Pancreas (tissue), 10 donors: Measurements from ENCODE around the gene LY6G6C. TPM values are rescaled to one million over a fixed set of nuclear protein-coding genes. Genes with fewer than 3 reads are reported as not detected.

Source experiments
- ATAC-seq, 4 donors: fragments of 200-7000 bp; cut with Tn5 transposase; one replicate each; pipeline versions ENCODE4 v1.8.0 to v1.9.1; 2020; ENCODE audit warnings: mild to moderate bottlenecking in 4 of 4, moderate library complexity in 4 of 4
- DNase-seq, 6 donors: peaks; one replicate each; pipeline ENCODE4 v3.0.0-alpha.2; 2020
- FAIRE-seq: peaks from 2 replicates; lab custom pipeline; 2012; peaks lifted over from hg19 to GRCh38; lab: Jason Lieb, UNC
- H3K27ac ChIP-seq, 4 donors: fragments of 200-600 bp; sonication (generic); 1 replicate in 3 of 4; 2 replicates in 1 of 4; pipeline versions ENCODE4 v1.5.0 to v1.8.0; 2020
- H3K27me3 ChIP-seq, 4 donors: fragments of 200-600 bp; one replicate each; pipeline ENCODE4 v1.8.0; 2021
- H3K36me3 ChIP-seq, 3 donors: fragments of 200-600 bp; sonication (generic) in 1 of 3; one replicate each; pipeline versions ENCODE4 v1.5.0 to v1.8.0; 2020 to 2021
- H3K4me1 ChIP-seq, 3 donors: fragments of 200-600 bp; one replicate each; pipeline ENCODE4 v1.8.0; 2021
- H3K4me3 ChIP-seq, 4 donors: fragments of 200-600 bp; sonication (generic) in 2 of 4; one replicate each; pipeline versions ENCODE4 v1.5.0 to v1.8.0; 2020 to 2021
- H3K9me3 ChIP-seq, 4 donors: fragments of 200-600 bp; one replicate each; pipeline ENCODE4 v1.8.0; 2021
- WGBS, 2 donors: extraction: QIAGEN DNeasy Blood & Tissue Kit; methylation state at CpG; one replicate each; pipeline ENCODE4 v1.1.7; 2013; 5-methylcytosine and 5-hydroxymethylcytosine counted together
- intact Hi-C, 3 donors: fragments of 100-400 bp; cut with DNase I; formaldehyde crosslinking; loops; one replicate each; pipeline versions ENCODE4 v1.11.1 to v1.14.2; 2022
- polyA plus RNA-seq, 2 donors: library from polyadenylated mRNA; stranded (reverse); fragments of 200-250 nt; gene quantifications; one replicate each; pipeline ENCODE4 v1.2.3, GENCODE V29; 2013
- total RNA-seq, 6 donors: library from RNA; stranded (reverse); fragmentation: NEBNext Ultra II Directional in 4 of 6; extraction: Animal tissue kit (Norgen Biotek cat#: 25700) in 4 of 6; gene quantifications; one replicate each; pipeline versions ENCODE4 v1.2.1 to v1.2.4, GENCODE V29; 2021 to 2023
- TF ChIP-seq, protein P1 (sequence below), 4 donors: fragments of 200-600 bp; sonication (generic) in 3 of 4; IDR thresholded peaks; one replicate each; pipeline versions ENCODE4 v1.5.0 to v1.8.0; 2021; ENCODE audit warnings: antibody characterized with exemption in 4 of 4
- donor health status: healthy with polysubstance abuse.
- donor health status: DM: no; HTN: no; CAD: no; lungs with moderate emphysema.
- donor health status: DM: no; HTN: no; CAD: no.
- donor health status: control.
- donor health status: control.
- donor health status: Bipolar disorder and iron deficiency.
- donor health status: DM: yes; HTN: yes; CAD: no.
- donor health status: DM: no; HTN: no; CAD: no.
- donor health status: DM: no; HTN: no; CAD: no.
- donor health status: DM: yes; HTN: yes; CAD: no.

LY6G6C gene
- total and polyA plus RNA-seq, 8 donors = not detected

DNA sequence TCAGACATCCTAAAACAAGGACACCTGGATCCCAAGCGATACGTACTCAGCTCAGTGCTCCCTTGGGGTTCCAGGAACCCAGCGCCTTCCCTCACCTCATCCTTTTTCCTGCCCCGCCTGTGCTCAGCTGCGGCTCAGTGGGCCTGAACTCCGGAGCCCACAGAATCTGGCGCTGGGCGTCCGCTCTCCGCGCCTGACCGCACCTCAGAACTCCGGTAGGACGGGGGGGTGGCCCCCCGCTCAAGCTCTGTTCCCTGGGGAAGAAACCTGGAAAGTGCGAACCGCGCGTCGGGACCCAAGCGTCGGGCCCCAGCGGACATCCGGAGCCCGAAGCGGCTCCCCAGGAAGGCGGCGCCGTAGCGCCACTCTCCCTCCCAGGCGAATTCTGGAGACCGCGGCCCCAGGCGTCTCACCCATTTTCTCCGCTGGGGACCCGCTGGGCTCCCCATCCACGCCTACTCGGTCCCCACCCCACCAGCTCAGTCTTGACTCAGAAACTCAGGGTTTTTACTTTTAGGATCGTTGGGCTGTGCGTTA, 40.3 kb downstream of the LY6G6C start:
- WGBS, 2 donors = 1% methylated on average over 40 of the region's 40 CpGs
- Histone ChIP-seq H3K4me1 (peaks cover 3 to 8% (median 5%) of the 10 kb centered on the region in 3 donors), H3K36me3 (no peaks in the 10 kb centered on the region), H3K27me3 (no peaks in the 10 kb centered on the region), H3K27ac (peak overlapping the region; percentile 38 to 71 (median 53)), H3K4me3 (peak overlapping the region; percentile 19 to 60 (median 42)), H3K9me3 (no peaks in the 10 kb centered on the region)
- intact Hi-C loops = loop anchor here in 1 of 3 donors (5.0 kb wide), 1 partner anchor 86 kb away; no protein-coding TSS in a partner anchor
- ATAC-seq (peak; percentile 53 to 76 (median 73)), FAIRE-seq (no peak), DNase-seq (peak in 4 of 6 donors; percentile 27 to 82 (median 48))
- TF ChIP-seq, protein P1, sequence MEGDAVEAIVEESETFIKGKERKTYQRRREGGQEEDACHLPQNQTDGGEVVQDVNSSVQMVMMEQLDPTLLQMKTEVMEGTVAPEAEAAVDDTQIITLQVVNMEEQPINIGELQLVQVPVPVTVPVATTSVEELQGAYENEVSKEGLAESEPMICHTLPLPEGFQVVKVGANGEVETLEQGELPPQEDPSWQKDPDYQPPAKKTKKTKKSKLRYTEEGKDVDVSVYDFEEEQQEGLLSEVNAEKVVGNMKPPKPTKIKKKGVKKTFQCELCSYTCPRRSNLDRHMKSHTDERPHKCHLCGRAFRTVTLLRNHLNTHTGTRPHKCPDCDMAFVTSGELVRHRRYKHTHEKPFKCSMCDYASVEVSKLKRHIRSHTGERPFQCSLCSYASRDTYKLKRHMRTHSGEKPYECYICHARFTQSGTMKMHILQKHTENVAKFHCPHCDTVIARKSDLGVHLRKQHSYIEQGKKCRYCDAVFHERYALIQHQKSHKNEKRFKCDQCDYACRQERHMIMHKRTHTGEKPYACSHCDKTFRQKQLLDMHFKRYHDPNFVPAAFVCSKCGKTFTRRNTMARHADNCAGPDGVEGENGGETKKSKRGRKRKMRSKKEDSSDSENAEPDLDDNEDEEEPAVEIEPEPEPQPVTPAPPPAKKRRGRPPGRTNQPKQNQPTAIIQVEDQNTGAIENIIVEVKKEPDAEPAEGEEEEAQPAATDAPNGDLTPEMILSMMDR (IDR thresholded peaks at IDR 0.05) = no peak

DNA sequence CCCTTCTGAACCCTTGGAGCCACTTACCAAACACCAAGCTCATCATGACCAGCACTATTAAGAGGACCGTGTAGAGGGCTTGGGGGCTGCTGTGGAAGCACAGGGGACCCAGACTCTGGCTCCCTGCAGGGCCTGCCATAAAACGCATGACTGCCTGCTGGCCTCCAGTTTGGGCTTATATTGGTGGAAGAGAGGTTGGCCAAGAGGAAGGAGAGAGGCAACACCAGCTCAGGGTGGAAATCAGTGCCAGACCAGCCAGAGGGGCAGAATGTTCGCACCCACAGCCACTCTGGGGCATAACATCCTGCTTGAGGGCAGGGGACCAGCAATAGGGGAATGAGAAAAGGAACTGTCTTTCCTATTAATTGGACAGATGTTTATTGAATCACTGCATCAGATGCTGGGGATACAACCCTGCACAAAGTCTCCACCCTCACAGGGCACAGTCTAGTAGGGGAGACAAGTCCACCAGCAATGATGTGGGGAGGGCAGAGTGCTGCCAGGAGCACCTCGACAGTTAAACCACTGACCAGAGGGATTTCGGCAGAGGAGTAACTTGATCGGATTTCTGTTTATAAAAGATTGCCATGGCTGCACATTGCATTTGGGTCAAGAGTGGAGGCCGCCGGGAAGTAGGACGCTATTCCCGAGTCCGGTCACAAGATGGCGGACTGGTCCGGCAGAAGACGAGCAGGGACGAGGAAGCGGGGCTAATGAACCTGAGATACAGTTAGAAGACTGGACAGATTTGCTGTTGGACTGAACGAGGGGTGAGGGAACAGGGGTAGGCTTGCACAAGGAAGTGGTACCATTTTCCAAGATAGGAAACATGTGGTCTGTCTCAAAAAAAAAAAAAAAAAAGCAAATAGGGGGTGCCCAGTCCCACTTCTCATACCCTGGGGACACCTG, 41.1 kb downstream of the LY6G6C start, which contains the start of gene LY6G5C:
Gene LY6G5C, minus strand, starts transcription at position 842 of the 909 bp plus-strand sequence. Its CDS starts 694 bp downstream, at position 148.
- Histone ChIP-seq H3K27ac (peak within 1 kb of the TSS; percentile 38 to 71 (median 53)), H3K27me3 (no peaks in the 10 kb centered on the region), H3K4me1 (peaks cover 3 to 8% (median 5%) of the 10 kb centered on the region in 3 donors), H3K4me3 (peak within 1 kb of the TSS; percentile 19 to 60 (median 42)), H3K36me3 (no peaks in the 10 kb centered on the region), H3K9me3 (no peaks in the 10 kb centered on the region)
- 12 to 13% methylated on average over 17 of the region's 17 CpGs for WGBS, 2 donors
- TF ChIP-seq, protein P1 (IDR thresholded peaks at IDR 0.05) = peak; percentile 10 to 64 (median 50)
- FAIRE-seq = no peak
- peak; percentile 76 to 92 (median 80) for DNase-seq
- intact Hi-C loops = loop anchor here in 1 of 3 donors (5.0 kb wide), 1 partner anchor 87 kb away; no protein-coding TSS in a partner anchor
- peak; percentile 81 to 93 (median 90) for ATAC-seq

DNA sequence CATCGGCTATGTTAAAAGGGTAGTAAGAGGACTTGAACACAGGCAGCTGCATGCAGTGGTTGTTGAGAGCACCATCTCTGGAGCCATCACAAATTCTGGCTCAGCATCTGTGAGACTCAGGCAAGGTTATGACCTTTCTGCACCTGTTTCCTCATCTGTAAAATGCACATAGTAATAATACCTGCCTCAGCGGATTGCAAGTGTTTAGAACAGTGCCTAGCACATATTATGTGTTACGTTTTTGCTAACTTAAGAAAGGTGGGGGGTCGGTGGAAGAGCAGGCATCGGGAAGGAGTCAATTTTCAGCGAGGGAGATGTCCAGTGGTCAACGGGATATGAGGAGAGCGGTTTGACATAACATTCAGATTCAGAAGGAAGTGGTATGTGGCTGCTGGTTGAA, 43.6 kb downstream of the LY6G6C start:
- Histone ChIP-seq H3K9me3 (no peaks in the 10 kb centered on the region), H3K4me3 (no peak overlapping the region), H3K27ac (no peak overlapping the region), H3K36me3 (no peaks in the 10 kb centered on the region), H3K4me1 (peaks cover 3 to 8% (median 5%) of the 10 kb centered on the region in 3 donors), H3K27me3 (no peaks in the 10 kb centered on the region)
- DNase-seq = no peak
- no peak for FAIRE-seq
- 64 to 72% methylated on average over 8 of the region's 8 CpGs for WGBS, 2 donors
- TF ChIP-seq, protein P1 (IDR thresholded peaks at IDR 0.05) = no peak
- intact Hi-C loops = no loop called here
- ATAC-seq = no peak

DNA sequence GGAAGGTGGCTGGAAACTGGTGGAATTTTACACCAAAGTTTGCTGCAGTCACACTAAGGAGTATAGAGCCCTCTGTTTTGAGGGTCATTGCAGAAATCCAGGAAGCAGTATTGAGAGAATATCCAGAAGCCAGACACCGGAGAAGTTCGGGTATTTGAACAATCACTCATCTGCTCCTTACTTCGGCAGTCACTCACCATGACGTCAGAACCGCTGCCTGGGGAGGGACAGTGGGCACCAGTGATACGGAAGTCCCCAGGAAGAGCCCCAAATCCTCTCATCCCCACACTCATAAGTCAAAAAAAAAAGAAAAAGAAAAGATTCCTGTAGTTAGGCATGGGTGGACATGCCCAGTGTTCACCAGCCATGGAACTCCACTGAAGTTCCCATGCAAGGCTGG, 44.6 kb downstream of the LY6G6C start:
- DNase-seq = no peak
- Histone ChIP-seq H3K4me1 (peaks cover 3 to 8% (median 5%) of the 10 kb centered on the region in 3 donors), H3K27me3 (no peaks in the 10 kb centered on the region), H3K9me3 (no peaks in the 10 kb centered on the region), H3K4me3 (no peak overlapping the region), H3K36me3 (peaks cover 0 to 5% (median 3%) of the 10 kb centered on the region in 3 donors), H3K27ac (no peak overlapping the region)
- 69 to 74% methylated on average over 6 of the region's 6 CpGs for WGBS, 2 donors
- FAIRE-seq = no peak
- no peak for ATAC-seq
- TF ChIP-seq, protein P1 (IDR thresholded peaks at IDR 0.05) = no peak
- intact Hi-C loops = no loop called here
